Kidney epithelial cell (primary cell): ENCODE data around the gene SERPIND1. TPM values are rescaled to one million over a fixed set of nuclear protein-coding genes. Genes with fewer than 3 reads are reported as not detected.

ENCODE experiments used
- DNase-seq: peaks from one replicate; pipeline ENCODE4 v3.0.0-alpha.2; 2010; ENCODE audit warnings: low read depth
- H3K27me3 ChIP-seq: 2 replicates; pipeline ENCODE4 v1.6.0; 2011; ENCODE audit warnings: low read length; ENCODE audit not compliant: control insufficient read depth, insufficient read depth
- H3K36me3 ChIP-seq: 2 replicates; pipeline ENCODE4 v1.5.1; 2011; ENCODE audit warnings: low read length; ENCODE audit not compliant: control insufficient read depth, insufficient read depth
- H3K4me3 ChIP-seq: 2 replicates; pipeline ENCODE4 v1.5.1; 2011; ENCODE audit warnings: low read depth, mild to moderate bottlenecking, control low read depth, low read length
- total RNA-seq: library from RNA; depleted of rRNA; stranded (reverse); fragments of >200 nt; gene quantifications from 2 replicates; pipeline ENCODE4 v1.2.3, GENCODE V29; 2015
- TF ChIP-seq, protein P1 (sequence below): IDR thresholded peaks from 2 replicates; pipeline ENCODE4 v1.5.1; 2011; ENCODE audit warnings: mild to moderate bottlenecking, moderate library complexity, low read length, control low read depth, inconsistent platforms; ENCODE audit not compliant: insufficient read depth, poor library complexity, severe bottlenecking

SERPIND1 gene
- total RNA-seq, 1 donor from 2014 or later, result not detected

DNA sequence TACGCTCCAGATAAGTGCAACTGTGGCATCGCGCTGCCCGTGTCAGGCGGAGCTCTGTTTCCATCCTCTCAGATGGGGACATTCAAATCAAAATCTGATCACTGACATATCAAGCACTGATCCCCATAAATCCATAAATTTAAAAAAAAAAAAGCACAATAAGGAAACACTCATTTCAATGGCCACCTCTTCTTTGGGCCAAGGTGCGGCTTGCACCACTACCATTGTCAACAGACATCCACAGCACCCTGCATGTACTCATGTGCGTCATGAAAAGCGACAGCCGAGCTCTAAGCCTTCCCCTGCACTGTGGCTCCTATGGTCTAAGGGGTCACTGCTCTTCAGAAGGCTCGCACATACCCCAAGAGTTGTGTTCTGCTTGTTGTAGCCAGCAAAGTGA, 26.7 kb upstream of the SERPIND1 start:
- Histone ChIP-seq H3K4me3 (no peak overlapping the region), H3K36me3 (peaks cover 1% of the 10 kb centered on the region), H3K27me3 (no peaks in the 10 kb centered on the region)
- no peak for DNase-seq
- TF ChIP-seq, protein P1, sequence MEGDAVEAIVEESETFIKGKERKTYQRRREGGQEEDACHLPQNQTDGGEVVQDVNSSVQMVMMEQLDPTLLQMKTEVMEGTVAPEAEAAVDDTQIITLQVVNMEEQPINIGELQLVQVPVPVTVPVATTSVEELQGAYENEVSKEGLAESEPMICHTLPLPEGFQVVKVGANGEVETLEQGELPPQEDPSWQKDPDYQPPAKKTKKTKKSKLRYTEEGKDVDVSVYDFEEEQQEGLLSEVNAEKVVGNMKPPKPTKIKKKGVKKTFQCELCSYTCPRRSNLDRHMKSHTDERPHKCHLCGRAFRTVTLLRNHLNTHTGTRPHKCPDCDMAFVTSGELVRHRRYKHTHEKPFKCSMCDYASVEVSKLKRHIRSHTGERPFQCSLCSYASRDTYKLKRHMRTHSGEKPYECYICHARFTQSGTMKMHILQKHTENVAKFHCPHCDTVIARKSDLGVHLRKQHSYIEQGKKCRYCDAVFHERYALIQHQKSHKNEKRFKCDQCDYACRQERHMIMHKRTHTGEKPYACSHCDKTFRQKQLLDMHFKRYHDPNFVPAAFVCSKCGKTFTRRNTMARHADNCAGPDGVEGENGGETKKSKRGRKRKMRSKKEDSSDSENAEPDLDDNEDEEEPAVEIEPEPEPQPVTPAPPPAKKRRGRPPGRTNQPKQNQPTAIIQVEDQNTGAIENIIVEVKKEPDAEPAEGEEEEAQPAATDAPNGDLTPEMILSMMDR, result no peak

DNA sequence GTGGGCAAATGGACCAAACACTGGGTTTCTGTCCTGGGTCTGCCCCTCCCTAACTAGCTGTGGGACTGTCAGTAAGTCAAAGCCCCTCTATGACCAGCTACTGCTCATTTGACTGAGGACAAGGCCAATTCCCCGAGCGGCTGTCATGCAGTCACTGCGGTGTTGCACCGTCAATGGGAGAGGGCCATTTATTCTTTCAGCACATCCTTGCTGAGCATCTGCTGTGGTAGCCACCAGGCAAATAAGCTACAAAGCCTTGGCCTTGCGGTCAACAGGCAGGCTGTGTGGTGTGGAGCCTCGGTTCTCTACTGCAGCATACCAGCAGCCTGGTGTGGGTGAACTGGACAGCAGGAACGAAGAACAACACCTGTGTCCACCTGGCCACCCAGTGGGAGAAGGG, 25.8 kb upstream of the SERPIND1 start:
- Histone ChIP-seq H3K27me3 (no peaks in the 10 kb centered on the region), H3K4me3 (no peak overlapping the region), H3K36me3 (no peaks in the 10 kb centered on the region)
- TF ChIP-seq, protein P1, result no peak
- no peak for DNase-seq

DNA sequence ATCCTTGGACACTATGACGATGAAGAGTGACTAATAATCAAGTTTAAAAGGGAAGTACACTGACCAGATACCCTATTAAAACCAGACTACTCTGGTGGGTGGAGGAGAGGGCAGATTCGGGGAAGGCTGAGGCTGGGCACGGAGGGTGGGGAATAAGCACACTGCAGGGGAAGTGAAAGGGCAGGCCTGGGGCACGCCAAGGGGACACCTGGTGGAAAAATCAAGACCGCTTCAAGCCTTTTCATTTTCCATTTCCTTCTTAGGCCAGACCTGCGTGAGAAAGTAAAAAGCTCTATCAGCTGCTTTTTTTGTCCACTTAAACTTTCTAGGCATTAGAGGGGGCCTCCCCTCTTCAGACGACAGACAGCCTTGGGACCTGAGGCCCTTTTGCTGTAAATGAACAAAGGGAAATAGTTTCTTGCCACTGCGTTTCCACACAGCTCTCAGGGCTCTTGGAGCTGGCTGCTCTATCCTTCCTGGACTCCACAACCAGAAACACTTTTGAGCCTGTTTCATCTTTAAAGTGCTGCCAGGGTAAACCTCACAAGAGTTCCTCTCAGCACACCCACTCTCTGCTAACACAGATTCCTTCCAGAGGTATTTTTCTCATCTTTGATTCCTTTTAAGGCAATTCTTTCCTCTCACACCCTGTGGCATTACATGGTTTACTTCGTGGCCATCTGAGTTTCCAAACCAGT, 25.0 kb upstream of the SERPIND1 start:
- H3K4me3 ChIP-seq, result no peak overlapping the region
- TF ChIP-seq, protein P1, result no peak
- no peaks in the 10 kb centered on the region for H3K36me3 ChIP-seq
- no peaks in the 10 kb centered on the region for H3K27me3 ChIP-seq
- DNase-seq, result no peak

DNA sequence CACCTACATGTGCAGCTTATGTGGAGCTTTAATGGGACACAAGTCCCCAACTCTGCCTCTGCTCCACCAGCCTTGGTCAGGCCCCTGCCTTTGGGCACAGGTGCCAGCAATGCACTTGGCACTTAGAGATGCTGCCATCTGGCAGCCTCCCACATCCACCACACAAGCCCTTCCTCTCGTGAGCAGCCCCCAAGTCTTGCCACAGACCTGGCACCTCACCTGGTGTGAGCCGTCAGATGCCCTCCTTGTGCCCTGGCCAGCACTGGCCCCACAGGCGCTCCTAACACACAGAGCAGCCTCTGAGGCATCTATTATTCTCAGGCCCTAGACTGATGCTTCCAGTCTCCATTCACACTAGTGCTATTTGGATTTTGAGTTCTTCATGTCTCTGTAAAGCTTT, 24.5 kb upstream of the SERPIND1 start:
- H3K27me3 ChIP-seq, result no peaks in the 10 kb centered on the region
- H3K4me3 ChIP-seq, result no peak overlapping the region
- DNase-seq, result no peak
- no peaks in the 10 kb centered on the region for H3K36me3 ChIP-seq
- TF ChIP-seq, protein P1, result no peak

DNA sequence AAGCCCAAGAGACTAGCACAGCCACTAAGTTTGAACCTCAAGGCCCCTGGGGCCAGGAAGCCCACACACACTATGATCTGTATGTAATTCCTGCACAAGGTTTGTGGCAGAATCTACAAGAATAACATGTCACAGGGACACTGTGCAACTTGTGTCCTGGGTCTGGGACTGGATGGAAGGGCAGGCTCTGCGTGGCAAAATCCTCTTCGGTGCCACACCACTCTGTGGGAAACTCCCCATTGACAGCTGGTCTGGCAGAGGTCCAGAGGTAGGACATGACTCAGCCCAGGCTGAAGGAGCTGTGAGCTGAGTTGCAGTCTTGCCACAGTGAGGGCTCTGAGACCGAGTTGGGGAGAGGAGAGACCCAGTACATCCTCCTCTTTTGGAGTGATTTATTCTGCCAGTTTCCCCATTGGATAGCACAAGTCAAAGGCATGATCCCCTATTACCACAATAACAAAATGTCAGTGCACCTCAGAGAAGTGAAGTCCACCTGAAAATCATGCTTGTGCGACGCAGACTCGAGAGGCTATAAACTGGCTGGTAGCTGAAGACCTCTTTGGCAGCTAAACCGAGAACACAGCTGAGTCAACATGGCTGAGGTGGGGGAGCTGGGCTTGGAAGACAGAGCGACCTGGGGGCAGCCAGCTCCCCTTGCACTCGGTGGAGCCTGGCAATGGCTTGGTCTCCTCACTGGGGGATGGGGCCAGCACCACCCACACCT, 23.3 kb upstream of the SERPIND1 start:
- peak; percentile 64 for DNase-seq
- Histone ChIP-seq H3K27me3 (no peaks in the 10 kb centered on the region), H3K4me3 (no peak overlapping the region), H3K36me3 (no peaks in the 10 kb centered on the region)
- TF ChIP-seq, protein P1, result no peak
